Mesenchymal stem cell (in vitro differentiated cells and primary cell): ENCODE data around the gene NFS1.

Source experiments
- DNase-seq: peaks from one replicate; pipeline ENCODE4 v3.0.0-alpha.2; 2013
- H2AFZ ChIP-seq: one replicate; pipeline ENCODE4 v1.6.1; 2013; ENCODE audit warnings: low read depth, mild to moderate bottlenecking, control low read depth, inconsistent platforms, low read length, moderate library complexity
- H2AK5ac ChIP-seq: 2 replicates; pipeline ENCODE4 v1.6.1; 2013; ENCODE audit warnings: low read length, moderate library complexity, mild to moderate bottlenecking, inconsistent platforms; ENCODE audit not compliant: severe bottlenecking
- H2BK120ac ChIP-seq: one replicate; pipeline ENCODE4 v1.6.1; 2013; ENCODE audit warnings: low read depth, mild to moderate bottlenecking, inconsistent platforms, low read length, moderate library complexity
- H2BK12ac ChIP-seq, 2 experiments: one replicate each; pipeline ENCODE4 v1.6.1; 2013; ENCODE audit warnings: inconsistent platforms in 2 of 2, low read length in 2 of 2, mild to moderate bottlenecking in 2 of 2, moderate library complexity in 2 of 2, control low read depth in 1 of 2
- H2BK15ac ChIP-seq: one replicate; pipeline ENCODE4 v1.6.1; 2013; ENCODE audit warnings: mild to moderate bottlenecking, low read depth, inconsistent platforms; ENCODE audit not compliant: poor library complexity, severe bottlenecking
- H2BK5ac ChIP-seq: 2 replicates; pipeline ENCODE4 v1.6.1; 2013; ENCODE audit warnings: low read depth, mild to moderate bottlenecking, low read length, control low read depth, inconsistent platforms; ENCODE audit not compliant: poor library complexity, severe bottlenecking
- H3K14ac ChIP-seq, 2 experiments: one replicate each; pipeline ENCODE4 v1.6.1; 2013; ENCODE audit warnings: inconsistent platforms in 2 of 2, low read length in 2 of 2, control low read depth in 1 of 2, mild to moderate bottlenecking in 1 of 2, moderate library complexity in 1 of 2
- H3K18ac ChIP-seq, 2 experiments: one replicate each; pipeline ENCODE4 v1.6.1; 2013; ENCODE audit warnings: inconsistent platforms in 2 of 2, low read length in 2 of 2, control low read depth in 1 of 2, low read depth in 1 of 2, mild to moderate bottlenecking in 1 of 2
- H3K23ac ChIP-seq, 2 experiments: one replicate each; pipeline ENCODE4 v1.6.1; 2013; ENCODE audit warnings: inconsistent platforms in 2 of 2, low read length in 2 of 2, mild to moderate bottlenecking in 2 of 2, moderate library complexity in 2 of 2, control low read depth in 1 of 2
- H3K27ac ChIP-seq: 2 replicates; pipeline ENCODE4 v1.5.1; 2013; ENCODE audit warnings: mild to moderate bottlenecking, moderate library complexity, low read length, control low read depth, inconsistent platforms; ENCODE audit not compliant: poor library complexity, severe bottlenecking
- H3K27me3 ChIP-seq, 2 experiments: 2 replicates each; pipeline versions ENCODE4 v1.6.1 to v1.7.0; 2013; ENCODE audit warnings: low read length in 2 of 2, mild to moderate bottlenecking in 2 of 2, moderate library complexity in 2 of 2, control low read depth in 1 of 2, inconsistent platforms in 1 of 2; ENCODE audit not compliant: control insufficient read depth in 1 of 2, insufficient read depth in 1 of 2
- H3K36me3 ChIP-seq, 2 experiments: 2 replicates each; pipeline versions ENCODE4 v1.6.1 to v1.7.0; 2013; ENCODE audit warnings: low read length in 2 of 2, control low read depth in 1 of 2, inconsistent platforms in 1 of 2, low read depth in 1 of 2, mild to moderate bottlenecking in 1 of 2; ENCODE audit not compliant: insufficient read depth in 2 of 2, control insufficient read depth in 1 of 2
- H3K4ac ChIP-seq, 2 experiments: one replicate each; pipeline ENCODE4 v1.6.1; 2013; ENCODE audit warnings: inconsistent platforms in 2 of 2, low read length in 2 of 2, mild to moderate bottlenecking in 2 of 2, moderate library complexity in 2 of 2, control low read depth in 1 of 2, low read depth in 1 of 2
- H3K4me1 ChIP-seq: 2 replicates; pipeline ENCODE4 v1.6.1; 2013; ENCODE audit warnings: low read depth, low read length, control low read depth; ENCODE audit not compliant: control insufficient read depth, insufficient read depth
- H3K4me2 ChIP-seq: 2 replicates; pipeline ENCODE4 v1.6.1; 2013; ENCODE audit warnings: low read length, mild to moderate bottlenecking, inconsistent platforms; ENCODE audit not compliant: poor library complexity, severe bottlenecking
- H3K4me3 ChIP-seq, 2 experiments: 2 replicates each; pipeline versions ENCODE4 v1.5.1 to v1.7.0; 2013; ENCODE audit warnings: low read length in 2 of 2, mild to moderate bottlenecking in 2 of 2, control low read depth in 1 of 2, low read depth in 1 of 2; ENCODE audit not compliant: insufficient read depth in 1 of 2
- H3K79me1 ChIP-seq: replicated peaks from 2 replicates; pipeline ENCODE4 v1.6.1; 2013; ENCODE audit warnings: mild to moderate bottlenecking, control low read depth, low read length, inconsistent platforms; ENCODE audit not compliant: poor library complexity, severe bottlenecking
- H3K9ac ChIP-seq: 2 replicates; pipeline ENCODE4 v1.7.0; 2013; ENCODE audit warnings: mild to moderate bottlenecking, low read length, moderate library complexity
- H3K9me3 ChIP-seq: 2 replicates; pipeline ENCODE4 v1.7.0; 2013; ENCODE audit warnings: mild to moderate bottlenecking, low read length; ENCODE audit not compliant: control insufficient read depth
- H4K8ac ChIP-seq: one replicate; pipeline ENCODE4 v1.6.1; 2013; ENCODE audit warnings: inconsistent platforms, mild to moderate bottlenecking, low read length, moderate library complexity
- H4K91ac ChIP-seq: one replicate; pipeline ENCODE4 v1.6.1; 2013; ENCODE audit warnings: mild to moderate bottlenecking, low read length, inconsistent platforms
- WGBS: methylation state at CpG from one replicate; pipeline ENCODE4 v1.1.7; 2013; ENCODE audit warnings: mixed read lengths; 5-methylcytosine and 5-hydroxymethylcytosine counted together

Gene NFS1

GRCh38 chr20:35731469-35731788 lies 32.3 kb upstream of the NFS1 start:
- Histone ChIP-seq H3K14ac (no peak overlapping the region), H3K27me3 (no peaks in the 10 kb centered on the region), H3K4me1 (peaks cover 5% of the 10 kb centered on the region), H3K9ac (peak overlapping the region; percentile 65), H3K4ac (no peak overlapping the region), H2BK5ac (no peak overlapping the region), H3K36me3 (peaks cover 29 to 98% of the 10 kb centered on the region in 2 experiments), H4K8ac (no peak overlapping the region), H3K79me1 (no peaks in the 10 kb centered on the region), H2AK5ac (no peak overlapping the region), H3K4me2 (no peak overlapping the region), H2BK12ac (no peak overlapping the region), H2BK15ac (no peak overlapping the region), H2BK120ac (no peak overlapping the region), H3K4me3 (no peak overlapping the region), H2AFZ (no peak overlapping the region), H3K23ac (no peak overlapping the region), H3K18ac (no peak overlapping the region), H3K9me3 (no peaks in the 10 kb centered on the region), H4K91ac (no peak overlapping the region), H3K27ac (peak overlapping the region; percentile 42)
- WGBS: 100% methylated on average over 1 of the region's 2 CpGs
- no peak for DNase-seq

GRCh38 chr20:35730583-35731468 lies 31.7 kb upstream of the NFS1 start:
- Histone ChIP-seq H3K36me3 (peaks cover 32 to 98% of the 10 kb centered on the region in 2 experiments), H4K91ac (no peak overlapping the region), H3K14ac (no peak overlapping the region), H2AFZ (no peak overlapping the region), H4K8ac (no peak overlapping the region), H3K79me1 (no peaks in the 10 kb centered on the region), H3K4ac (no peak overlapping the region), H2BK15ac (no peak overlapping the region), H3K4me2 (no peak overlapping the region), H3K4me1 (peaks cover 5% of the 10 kb centered on the region), H2AK5ac (no peak overlapping the region), H3K23ac (no peak overlapping the region), H3K9me3 (no peaks in the 10 kb centered on the region), H3K9ac (peak overlapping the region; percentile 65), H3K27me3 (no peaks in the 10 kb centered on the region), H2BK12ac (no peak overlapping the region), H2BK5ac (no peak overlapping the region), H2BK120ac (no peak overlapping the region), H3K18ac (no peak overlapping the region), H3K27ac (peak overlapping the region; percentile 42), H3K4me3 (peak overlapping the region in 1 of 2 experiments; percentile 29)
- DNase-seq: no peak
- 100% methylated on average over 2 of the region's 4 CpGs for WGBS

GRCh38 chr20:35729836-35730582 lies 30.9 kb upstream of the NFS1 start:
- no peak overlapping the region for H3K23ac ChIP-seq
- DNase-seq: no peak
- no peak overlapping the region for H2BK5ac ChIP-seq
- H3K27me3 ChIP-seq: no peaks in the 10 kb centered on the region
- H3K9ac ChIP-seq: peak overlapping the region; percentile 65
- H3K4ac ChIP-seq: no peak overlapping the region
- H2BK12ac ChIP-seq: no peak overlapping the region
- H3K9me3 ChIP-seq: no peaks in the 10 kb centered on the region
- H3K4me1 ChIP-seq: peaks cover 5% of the 10 kb centered on the region
- no peak overlapping the region for H4K91ac ChIP-seq
- no peak overlapping the region for H3K14ac ChIP-seq
- H3K36me3 ChIP-seq: peaks cover 40 to 98% of the 10 kb centered on the region in 2 experiments
- no peak overlapping the region for H2BK15ac ChIP-seq
- H2AK5ac ChIP-seq: no peak overlapping the region
- H3K4me3 ChIP-seq: no peak overlapping the region
- H2AFZ ChIP-seq: no peak overlapping the region
- H3K4me2 ChIP-seq: no peak overlapping the region
- WGBS: 93% methylated on average over 2 of the region's 2 CpGs
- H3K79me1 ChIP-seq: no peaks in the 10 kb centered on the region
- H3K27ac ChIP-seq: peak overlapping the region; percentile 43
- no peak overlapping the region for H3K18ac ChIP-seq
- H2BK120ac ChIP-seq: no peak overlapping the region
- no peak overlapping the region for H4K8ac ChIP-seq

GRCh38 chr20:35729283-35729807 lies 30.2 kb upstream of the NFS1 start:
- Histone ChIP-seq H4K91ac (no peak overlapping the region), H3K27me3 (no peaks in the 10 kb centered on the region), H3K4ac (no peak overlapping the region), H2BK5ac (no peak overlapping the region), H2AFZ (no peak overlapping the region), H3K23ac (no peak overlapping the region), H2AK5ac (no peak overlapping the region), H3K27ac (no peak overlapping the region), H2BK12ac (no peak overlapping the region), H3K79me1 (no peaks in the 10 kb centered on the region), H3K9ac (peak overlapping the region; percentile 65), H3K4me3 (no peak overlapping the region), H3K36me3 (peaks cover 42 to 98% of the 10 kb centered on the region in 2 experiments), H4K8ac (no peak overlapping the region), H3K18ac (no peak overlapping the region), H3K14ac (no peak overlapping the region), H3K4me2 (no peak overlapping the region), H2BK15ac (no peak overlapping the region), H2BK120ac (no peak overlapping the region), H3K4me1 (peaks cover 5% of the 10 kb centered on the region), H3K9me3 (no peaks in the 10 kb centered on the region)
- 97% methylated on average over 7 of the region's 7 CpGs for WGBS
- no peak for DNase-seq
